Activated CD8-positive, alpha-beta memory T cell treated with anti-CD3 and anti-CD28 coated beads, Interleukin-2, amount 50 U/mL, for 24 hours (primary cell): ENCODE results near the gene CDC6.

Experiments used
- DNase-seq: peaks from one replicate; pipeline ENCODE4 v3.0.0-alpha.2; 2020; ENCODE audit errors: extremely low read depth

CDC6 gene

GRCh38 chr17:40352237-40352778 is 64.6 kb downstream of the CDC6 start:
- DNase-seq = no peak

- no peak for DNase-seq
Observed at GRCh38 chr17:40352779-40353394, 65.2 kb downstream of the CDC6 start.
